HG03139 (cell line): ENCODE measurements around the gene CABP2.

Experiments
- ATAC-seq: cut with Tn5 transposase; IDR thresholded peaks from one replicate; pipeline ENCODE4 v1.9.1; 2021; ENCODE audit not compliant: unreplicated experiment

CABP2 gene

DNA sequence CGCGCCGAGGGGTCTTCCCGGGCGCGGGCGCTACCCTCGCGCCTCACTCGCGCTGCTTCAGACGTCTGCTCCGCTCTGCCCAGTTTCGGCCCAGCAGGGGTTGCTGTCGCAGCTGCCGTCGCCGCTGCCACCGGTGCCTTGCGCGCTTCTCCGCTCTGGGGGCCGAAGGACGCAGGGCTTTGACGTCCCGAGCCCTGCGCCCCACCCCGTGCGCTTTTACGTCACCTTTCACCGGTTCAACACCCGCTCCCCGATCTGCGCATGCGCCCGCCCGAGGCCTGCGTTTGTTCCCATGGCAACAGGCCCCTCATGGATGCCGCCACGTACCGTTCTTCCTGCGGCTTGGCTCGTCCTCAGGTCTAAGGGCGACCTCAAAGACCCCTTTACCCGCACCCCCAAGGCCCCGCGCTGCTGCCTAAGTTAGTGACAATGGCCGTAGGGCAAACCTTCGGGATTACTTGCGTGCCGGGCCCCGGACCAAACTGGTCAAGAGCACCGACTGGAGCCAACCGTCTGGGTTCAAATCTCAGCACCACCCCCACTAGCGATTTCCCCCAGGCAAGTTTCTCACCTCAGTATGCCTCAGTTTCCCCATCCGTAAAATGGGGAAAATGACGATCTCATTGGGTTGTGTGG lies 14.6 kb downstream of the CABP2 start:
- ATAC-seq: peak; percentile 31

DNA sequence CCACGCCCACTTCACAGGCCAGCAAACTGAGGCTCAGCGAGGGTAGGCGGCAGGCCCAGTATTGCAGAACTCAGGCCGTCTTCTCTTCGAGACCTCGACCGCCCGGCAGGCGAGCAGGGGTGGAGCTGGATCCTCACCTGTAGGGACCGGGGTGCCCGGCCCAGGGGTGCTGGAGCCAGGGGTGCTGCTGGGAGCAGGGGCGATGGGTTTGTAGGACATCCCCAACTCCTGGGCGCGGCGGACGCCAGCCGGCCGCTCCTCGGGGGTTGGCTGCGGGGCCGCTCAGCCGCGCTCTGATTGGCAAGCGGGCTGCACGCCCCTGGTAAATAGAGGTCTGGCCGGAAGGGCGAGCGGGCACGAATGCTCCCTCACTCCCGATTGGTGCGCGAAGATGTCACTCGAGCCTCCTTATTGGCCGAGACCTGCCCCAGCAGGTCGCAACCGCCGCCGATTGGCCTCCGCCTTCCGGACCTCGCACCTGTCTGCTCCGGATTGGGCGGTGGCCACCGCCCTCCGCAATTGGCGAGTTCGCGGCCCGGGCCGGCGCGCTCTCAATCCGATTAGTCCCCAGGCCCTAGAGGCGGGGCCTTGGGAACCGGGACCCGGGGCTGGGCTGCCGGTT lies 15.3 kb downstream of the CABP2 start, which contains the start of gene CDK2AP2:
Gene CDK2AP2, minus strand, starts transcription at position 299 of the 622 bp plus-strand sequence. Its CDS starts 80 bp downstream, at position 219.
- peak; percentile 62 for ATAC-seq

DNA sequence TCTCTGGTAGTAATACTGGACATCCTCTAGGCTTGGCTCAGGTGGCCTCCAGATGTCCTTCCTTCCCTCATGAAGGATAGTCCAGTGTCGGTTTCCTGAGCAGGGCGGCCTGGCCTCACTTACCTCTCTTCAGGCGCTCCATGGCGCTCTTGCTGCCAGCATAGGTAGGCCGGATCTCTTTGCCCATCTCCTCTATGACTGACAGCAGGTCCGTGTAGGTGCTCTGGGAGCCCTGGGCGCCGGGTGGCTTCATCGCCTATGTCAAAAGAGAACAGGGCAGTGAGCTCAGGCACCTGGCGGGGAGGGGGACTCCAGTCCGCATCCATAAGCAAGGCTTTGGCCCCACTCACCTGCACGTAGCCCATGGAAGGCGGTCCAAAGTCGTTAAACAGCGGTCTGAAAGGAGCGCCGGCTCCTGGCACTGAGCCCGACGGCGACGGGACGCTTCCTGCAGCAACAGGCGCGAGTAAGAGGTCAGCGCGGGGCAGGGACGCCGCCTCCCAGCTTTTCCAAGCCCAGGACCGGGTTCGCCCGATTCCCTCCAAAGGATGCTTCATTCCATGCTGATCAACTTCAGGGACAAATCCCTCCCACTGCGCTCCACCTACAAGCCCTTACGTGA lies 15.9 kb downstream of the CABP2 start:
- no peak for ATAC-seq

DNA sequence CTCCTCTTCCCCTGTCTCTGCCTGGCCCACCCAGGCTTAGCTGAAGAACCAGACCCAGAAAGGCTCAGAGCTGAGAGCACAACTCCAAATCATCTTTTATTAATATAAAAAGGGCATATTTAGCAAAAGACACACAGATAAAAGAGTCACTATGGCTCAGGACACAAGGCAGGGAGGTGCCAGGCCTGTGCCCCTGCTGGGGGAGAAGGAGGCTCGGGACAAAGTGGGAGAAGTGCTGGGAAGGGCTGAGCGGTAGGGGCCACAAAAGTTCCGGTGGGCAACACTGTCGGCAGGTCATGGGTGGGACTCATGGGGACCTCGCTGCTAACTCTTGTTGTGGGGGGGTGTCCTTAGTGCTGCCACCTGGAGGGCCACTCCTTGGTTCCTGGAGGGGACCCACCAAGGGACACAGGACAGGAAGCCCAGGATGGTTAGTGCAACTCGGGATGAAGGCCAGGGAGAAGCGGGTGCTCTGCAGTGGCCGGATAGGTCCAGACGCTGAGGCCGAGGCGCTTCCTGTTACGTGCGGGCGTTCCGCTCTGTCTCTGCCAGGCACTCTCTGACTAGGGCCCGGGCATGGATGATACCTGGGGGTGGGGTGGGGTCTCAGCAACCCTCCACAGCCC lies 16.7 kb downstream of the CABP2 start:
- ATAC-seq: no peak

DNA sequence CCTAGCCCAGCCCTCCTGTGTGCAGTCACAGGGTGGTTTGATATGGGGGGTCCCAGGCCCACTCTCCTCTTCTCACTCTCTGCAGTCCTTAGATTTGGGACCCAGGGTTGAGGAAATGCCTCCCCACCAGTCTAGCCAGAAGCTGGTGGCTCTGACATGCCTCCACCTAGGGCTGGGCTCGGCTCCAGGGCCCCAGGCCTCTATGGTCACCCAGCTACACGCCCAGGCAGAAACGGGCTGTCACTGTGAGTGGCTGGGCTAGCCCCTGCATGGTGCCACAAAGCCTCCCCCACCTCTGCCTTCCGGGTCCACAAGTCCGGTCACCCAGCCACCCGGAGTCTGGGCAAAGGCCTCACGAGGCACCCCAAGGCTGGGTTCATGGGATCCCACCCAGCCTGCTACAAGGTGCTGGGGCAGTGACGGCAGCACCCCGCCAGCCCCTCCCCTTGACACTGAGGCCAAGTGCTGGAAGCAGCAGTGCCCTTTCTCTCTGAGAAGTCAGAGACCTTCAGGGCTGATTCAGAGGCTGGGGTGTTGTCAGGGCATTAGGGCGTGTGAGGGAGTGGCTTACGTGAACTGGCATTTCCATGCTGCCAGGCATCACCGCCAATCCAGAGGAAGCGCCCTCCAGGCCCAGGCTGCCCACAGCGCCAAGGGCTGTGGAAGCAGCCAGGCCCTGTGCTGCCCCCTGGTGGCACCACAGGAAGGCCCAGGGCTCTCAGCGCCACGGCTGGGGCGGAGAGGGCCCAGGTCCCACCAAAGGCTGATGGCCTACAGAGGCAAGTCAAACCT lies 17.4 kb downstream of the CABP2 start:
- ATAC-seq: no peak

DNA sequence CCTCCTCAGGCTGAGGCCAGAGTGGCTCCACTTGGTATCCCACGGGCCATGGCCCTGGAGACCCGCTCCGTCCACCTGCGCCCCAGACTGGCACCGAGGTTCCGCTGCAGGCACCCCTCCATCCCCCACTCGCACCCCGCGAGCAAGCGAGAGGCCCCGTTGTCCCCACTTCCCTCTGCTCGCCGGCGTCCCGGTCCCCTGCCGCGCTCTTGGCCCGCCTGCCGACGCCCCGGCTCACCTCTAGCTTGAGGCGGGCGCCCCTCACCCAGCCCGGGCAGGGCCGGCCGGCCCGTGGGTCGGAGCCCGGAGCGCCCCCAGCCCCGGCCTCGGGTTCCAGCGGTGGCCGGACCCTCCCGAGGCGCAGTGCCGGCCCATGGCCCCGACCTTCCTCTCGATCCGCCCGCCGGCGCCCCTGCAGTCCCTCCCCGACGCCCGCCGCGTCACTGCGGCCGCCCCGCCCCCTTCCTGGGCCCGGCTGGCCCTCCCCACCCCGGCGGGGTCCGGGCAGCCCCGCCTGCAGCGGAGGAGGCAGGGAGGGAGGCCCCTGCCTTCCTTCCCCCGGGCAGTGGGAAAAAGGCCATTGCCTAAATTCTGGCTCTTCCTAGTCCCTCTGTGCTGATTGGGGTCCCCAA lies 18.2 kb downstream of the CABP2 start, which contains the start of gene PITPNM1:
Gene PITPNM1, minus strand, starts transcription at position 414 of the 632 bp plus-strand sequence. CDS start 1,183 bp downstream, outside the sequence.
- no peak for ATAC-seq

DNA sequence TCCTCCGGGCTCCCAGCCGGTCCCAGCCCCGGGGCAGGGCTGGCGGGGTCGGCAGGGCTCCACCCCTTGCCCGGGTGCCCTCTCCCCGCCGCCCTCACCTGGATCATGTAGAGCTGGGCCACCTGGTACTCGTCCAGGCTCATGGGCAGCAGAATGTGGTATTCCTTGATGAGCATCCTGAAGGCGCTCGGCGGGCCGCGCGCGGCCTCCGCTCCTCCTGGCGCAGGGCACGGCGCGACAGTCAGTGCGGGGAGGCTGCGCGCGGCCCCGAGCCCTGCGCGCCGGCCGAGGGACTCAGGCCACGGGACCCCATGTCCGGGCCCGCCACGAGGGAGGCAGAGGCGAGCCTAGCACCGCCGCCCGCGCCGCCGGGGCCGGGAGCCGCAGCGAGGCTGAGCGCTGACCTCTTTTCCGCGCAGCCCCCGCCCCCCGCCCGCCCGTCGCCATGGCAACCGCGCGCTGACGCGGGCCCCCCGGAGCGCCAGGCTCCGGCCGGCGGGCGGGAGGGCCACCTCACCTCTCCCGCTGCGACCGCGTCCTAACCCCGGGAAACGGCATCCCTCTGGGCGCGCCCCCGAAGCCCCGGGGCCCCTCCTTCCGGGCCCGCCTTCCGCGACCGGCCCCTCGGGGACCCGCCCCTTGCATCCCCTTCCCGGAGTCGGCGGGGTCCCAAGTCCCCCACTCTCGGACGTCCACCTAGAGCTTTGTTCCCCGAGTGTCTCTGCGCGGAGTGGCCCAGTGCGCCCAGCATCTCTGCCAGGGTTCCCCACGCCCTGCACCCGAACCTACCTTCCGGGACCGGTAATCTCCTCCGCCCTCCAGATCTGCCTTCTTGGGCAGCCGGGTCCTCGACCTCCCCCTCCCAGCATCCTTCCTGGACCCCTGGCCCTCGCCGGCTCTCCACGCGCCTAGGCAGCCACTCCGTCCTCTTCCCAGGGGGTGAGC lies 19.0 kb downstream of the CABP2 start:
- no peak for ATAC-seq

DNA sequence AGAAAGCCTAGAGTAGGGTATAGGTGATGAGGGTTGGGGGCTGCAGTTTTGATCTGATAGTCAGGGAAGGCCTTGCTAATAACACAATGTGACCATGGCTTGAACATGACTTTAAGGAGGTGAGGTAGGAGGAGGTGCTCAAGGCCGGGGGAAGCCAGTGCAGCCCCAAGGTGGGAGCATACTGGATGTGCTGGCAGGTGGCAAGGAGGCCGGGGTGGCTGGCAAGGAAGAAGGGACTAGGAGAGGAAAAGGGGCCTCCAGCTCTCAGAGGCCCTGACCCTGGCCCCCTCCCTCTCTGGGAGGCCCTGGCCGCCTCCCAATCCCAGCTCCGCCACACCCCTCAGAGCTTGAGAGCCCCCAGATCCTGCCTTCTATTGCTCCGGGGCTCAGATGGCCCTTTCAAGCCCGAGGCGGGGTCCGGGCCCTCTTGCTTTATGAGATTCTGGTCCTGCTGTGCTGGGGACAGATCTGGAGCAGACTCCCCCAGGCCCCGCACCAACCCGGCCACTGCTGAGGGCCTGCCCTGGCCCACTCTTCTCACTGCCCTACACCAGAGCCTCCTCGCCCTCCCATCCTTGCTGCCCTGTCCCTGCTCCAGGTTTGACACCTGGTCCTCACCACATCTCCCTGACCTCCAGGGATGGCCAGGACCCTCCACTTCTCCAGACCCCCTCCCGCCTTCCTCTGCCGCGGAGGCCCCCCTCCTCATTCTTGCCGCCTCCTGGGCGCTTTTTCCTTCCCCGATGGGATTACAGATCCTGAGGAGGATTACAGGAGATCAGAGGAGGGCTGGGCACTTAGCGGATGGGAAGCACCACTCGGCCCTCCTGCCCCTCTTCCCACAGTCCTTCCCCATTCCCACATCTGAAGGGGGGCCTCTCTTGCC lies 19.9 kb downstream of the CABP2 start:
- no peak for ATAC-seq

DNA sequence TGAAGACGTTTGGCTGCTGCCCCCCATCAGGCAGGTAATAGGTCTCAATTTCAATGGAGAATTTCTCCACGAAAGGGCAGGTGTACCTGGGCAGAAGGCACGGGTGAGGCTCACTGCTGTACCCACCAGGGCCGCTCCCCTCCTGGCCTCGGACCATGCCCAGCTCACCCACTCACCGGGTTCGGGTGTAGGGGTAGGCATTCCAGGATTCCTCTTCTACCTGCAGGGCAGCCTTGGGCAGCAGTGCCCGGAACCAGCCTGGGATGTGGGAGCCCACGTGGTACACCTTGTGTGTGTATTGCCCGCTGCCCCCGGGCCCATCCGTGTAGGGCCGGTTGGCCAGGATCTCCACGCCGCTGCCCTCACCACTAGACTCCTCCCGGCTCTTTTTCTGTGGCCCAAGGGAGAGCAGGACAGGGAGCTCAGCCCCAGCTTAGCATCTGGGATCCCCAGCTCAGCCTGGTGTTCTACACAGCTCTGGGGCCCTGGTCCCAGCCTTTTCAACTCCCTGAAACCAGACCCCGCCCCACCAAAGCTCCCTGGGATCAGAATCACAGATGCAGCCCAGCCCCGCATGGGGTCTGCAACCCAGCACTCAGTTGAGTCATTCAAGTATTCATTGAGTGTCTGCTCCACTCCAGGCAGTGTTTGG lies 20.8 kb downstream of the CABP2 start:
- no peak for ATAC-seq

DNA sequence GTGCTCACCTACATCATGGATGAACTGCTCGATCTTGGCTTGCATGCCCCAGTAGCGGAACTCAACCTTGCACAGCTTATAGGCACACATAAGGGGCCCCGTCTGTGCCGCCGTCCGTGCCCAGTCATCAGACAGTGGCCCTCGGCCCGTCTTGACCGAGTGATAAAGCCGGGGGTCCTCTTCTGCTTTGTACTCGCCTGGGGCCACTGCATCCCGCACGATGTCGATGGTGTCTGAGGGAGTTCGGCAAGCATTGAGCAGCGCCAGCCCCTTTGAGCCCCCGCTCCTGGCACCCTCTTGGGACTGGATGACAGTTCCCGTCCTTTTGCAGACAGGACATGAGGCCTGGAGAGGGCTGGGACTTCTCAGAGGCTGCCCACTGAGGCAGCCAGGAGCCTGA lies 21.4 kb downstream of the CABP2 start:
- ATAC-seq: no peak

DNA sequence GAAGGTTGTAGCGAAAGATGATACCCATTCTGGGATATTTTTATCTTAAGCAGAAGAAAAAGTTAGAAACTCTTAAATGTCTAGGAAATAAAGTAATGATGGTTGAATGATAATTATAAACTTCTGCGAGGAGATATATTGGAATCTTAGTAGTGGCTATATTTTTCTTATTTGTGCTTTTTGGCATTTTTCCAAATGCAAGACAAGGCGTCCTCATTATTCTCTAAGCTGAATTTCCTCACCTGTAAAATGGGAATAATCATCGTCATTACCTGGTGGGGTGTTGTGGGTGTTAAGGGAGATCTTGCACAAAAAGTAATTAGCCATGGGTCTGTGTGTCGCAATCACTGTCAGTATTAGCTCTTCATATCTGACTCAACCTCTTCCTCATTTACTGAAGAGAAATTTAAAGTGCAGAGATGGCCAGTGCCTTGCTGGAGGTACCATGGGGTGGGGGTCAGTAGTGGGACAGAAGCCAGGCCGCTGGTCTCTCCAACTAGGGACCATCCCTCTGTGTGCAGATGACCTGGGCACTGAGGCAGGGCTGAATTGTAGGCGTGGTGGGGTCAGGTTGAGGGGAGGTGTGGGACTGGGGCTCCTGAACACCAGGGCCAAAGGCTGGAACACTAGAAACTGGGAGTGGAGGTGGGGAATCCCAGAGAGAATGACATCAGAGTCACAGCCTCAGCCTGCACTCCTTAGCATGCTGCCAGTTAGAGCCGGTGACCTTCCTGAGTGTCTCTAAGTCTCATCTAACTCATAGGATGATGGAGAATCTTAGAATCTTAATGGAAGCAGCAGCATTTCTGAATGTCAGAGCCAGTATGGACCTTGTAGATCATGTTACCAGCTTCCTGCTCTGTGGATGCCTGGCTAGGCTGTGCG lies 22.2 kb downstream of the CABP2 start:
- ATAC-seq: no peak

DNA sequence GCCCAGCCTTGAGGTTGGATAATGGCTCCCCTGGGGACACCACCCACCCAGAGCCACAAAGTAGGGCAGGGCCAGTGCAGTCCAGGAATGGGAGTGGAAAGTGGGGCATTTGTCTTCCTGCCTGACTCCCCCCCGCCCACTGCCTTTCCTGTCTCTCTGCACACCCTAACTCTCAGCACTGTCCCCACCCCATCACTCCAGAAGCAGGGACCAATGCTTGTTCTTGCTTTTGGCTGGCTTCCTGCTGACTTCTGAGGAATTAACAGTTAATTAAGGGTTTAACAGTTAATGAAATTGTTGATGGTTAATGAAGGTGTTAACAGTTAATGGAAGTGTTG lies 22.8 kb downstream of the CABP2 start:
- ATAC-seq: no peak

DNA sequence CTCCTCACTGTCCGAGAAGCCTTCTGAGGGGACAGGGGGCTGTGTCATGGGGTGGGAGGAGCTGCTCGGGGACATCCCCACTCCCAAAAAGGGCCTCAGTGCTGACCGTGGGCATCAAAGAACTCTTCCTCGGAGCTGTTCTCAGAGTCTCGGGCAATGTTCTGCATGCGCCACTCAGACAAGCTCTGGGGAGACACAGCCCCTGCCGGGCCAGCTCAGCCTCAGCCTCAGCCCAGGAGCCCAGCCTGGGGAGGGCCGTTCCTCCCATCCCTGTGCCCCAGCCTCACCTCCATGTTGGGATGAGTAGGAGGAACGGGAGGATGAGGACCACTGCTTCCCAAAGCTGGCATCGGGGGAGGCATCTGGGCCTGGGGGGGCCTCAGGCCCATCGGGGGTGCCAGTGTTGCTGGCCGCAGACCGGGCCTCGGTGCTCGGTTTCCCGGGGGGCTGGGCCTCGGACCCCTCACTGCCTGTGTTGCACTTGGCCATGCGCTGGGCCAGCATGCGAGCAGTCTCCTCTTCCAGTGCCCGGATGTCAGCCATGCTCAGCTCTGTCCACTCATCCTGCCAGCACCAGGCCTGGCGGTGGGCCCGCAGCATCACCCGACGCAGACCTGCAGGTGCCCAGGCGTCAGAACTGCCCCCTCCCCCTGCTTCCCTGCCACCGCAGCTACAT lies 23.3 kb downstream of the CABP2 start:
- no peak for ATAC-seq

DNA sequence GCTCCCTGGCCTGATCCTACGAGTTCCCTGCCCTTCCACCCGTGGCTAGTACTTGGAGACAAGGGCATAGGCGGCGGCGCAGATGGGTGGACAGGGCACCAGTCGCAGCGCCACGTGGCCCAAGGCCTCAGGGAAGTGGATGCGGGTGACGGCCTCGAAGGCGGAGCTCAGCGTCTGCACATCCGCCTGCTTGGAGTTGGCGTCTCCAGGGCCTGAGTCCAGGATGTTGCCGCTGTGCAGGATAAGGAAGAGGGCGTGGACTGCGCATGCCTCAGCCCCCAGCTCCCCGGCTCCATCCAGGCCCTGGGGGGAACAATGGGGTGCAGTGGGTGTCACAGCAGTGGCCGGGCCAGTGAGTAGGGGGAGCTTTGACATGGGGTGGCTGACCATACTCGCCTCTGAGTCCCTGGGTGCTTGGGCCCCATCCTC lies 24.7 kb downstream of the CABP2 start:
- no peak for ATAC-seq

DNA sequence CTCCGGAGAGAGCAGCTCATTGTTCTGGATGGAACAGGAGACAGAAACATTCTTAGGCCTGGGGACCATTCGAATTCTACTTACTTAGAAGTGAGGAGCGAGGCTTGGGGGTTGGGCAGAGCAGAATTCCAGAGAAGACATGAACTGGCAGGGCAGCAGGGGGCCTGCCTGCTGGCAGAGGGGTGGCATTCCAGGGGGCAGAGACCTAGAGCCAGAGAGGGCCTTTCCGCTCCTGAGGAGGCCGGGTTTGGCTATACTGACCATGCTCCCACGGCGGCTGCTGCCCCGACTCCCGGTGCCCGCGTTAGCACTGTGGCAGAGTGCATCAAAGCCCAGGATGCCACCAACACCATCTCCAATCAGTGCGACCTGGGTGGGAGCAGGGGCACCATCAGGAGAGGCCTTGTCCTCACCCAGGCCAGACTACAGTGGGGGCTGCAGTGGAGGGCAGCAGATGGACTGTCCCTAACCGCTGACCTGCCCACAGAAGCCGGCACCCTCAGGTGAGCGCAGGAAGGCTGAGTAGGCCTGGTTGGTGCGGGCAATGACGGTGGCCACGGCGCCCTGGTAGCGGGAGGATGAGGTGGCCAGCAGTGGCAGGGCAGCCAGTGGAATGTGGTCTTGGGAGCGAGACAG lies 25.5 kb downstream of the CABP2 start:
- ATAC-seq: no peak

DNA sequence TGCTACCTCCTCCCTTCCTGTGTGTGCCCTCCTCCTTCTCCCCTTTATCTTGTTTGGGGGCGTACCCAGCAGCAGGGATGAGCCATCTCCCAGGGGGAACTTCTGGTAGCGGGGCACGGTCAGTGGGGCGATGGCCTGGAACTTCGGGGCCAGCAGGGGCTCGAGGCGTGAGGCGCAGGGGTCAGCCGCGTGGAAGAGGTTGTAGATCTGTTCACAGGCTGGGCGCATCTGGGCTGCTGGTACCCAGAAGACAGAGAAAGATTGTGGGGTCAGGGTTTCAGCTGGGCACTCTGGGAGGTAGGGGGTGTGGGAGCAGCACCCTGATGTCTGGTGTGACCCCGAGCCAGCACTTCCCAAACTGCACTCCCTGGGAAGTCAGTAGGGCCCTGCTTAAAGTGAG lies 27.1 kb downstream of the CABP2 start:
- no peak for ATAC-seq
